HG03039 (cell line): Measurements from ENCODE around the gene USP22.

Experiments used
- ATAC-seq: cut with Tn5 transposase; IDR thresholded peaks from one replicate; pipeline ENCODE4 v1.9.1; 2021; ENCODE audit warnings: mild to moderate bottlenecking, moderate library complexity; ENCODE audit not compliant: unreplicated experiment

The USP22 gene

DNA sequence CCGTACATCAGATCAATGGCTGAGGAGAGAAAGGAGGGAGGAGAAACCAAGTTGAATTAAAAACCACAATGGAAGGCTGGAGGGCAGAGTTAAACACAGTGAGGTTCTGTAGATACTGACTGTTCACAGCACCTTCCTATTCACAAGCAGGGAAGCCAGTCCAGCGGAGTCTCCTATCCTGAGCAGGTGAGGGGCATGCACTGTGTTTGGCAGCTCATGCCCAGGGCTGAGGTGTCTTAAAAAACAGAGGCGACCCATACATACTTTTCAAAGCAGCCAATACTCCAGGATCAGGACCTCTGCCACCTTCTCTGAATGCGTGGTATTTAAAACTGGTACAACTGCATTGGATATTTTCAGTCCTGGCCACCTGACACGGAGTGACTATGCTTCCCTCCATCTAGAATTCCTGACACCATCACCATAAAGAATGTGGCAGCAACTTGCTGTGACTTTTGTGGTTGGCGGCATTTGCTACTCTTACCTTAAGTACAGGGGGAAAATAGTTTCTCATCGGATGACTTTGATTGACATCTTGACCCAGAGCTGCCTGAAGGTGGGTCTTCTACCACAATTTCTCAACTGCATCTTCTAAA lies 21.5 kb downstream of the USP22 start:
- ATAC-seq: no peak

DNA sequence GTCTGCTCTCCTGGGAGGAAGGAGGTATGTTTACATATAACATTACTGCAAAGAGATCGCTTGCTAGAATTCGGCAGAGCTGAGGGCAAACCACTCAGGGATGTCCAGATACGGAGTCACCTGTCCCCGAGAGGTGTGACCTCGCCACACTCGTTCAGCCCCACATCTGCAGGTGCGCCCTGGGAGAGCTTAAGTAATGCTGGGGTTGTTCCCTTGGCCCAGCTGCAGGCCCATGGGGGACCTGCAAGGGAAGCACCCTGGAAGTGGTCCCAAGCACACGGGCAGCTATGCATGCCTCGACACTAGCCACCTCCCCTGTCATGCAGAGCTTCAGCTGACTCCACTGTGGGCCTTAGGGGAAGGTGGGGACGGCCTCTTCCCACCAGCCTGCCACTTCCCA lies 22.2 kb downstream of the USP22 start:
- ATAC-seq: no peak

DNA sequence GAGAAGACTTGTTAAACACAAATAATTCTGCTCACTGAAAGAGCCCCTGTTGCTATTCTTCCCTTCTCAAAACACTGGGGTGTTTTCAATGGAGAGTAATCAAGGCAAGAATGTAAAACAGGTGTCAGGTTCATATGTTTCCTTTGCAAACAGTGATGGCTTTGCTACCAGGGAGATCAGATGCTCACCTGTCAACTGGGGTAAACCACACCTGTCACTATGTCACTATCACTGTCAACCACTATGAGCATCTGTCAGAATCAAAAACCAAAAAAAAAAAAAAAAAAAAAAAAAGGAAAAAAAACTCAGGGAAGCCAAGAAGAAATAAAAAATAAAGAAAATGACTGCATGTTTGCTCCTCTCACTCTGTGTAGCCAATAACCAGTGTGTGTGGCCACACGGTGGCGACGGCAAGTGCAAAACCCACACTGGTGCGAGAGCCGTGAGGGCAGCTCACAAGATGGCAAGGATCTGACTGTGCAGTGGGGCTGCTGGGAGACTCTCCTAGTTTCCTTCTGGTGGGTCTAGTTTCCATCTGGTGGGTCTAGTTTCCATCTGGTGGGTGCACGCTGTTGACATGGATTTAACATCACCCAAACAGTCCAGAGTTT lies 22.7 kb downstream of the USP22 start:
- ATAC-seq: no peak

DNA sequence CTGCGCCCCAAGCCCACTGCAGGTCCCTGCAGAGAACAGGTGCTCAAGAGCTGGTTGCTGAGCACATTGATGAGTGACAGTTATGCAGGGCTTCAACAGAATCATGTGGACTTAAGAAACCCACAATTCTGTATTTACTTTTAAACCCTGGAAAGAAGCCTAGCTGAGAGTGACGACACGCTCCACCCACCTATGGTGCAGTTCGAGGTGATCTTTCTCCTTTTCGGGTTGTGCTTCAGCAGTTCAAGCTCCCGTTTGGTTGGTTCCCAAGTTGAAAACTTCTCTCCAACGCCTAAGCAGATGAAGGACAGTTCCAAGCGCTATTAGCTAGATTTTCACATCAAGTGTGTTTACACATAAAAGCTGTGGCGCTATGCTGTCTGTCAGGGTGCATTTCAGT lies 23.9 kb downstream of the USP22 start:
- ATAC-seq: no peak

DNA sequence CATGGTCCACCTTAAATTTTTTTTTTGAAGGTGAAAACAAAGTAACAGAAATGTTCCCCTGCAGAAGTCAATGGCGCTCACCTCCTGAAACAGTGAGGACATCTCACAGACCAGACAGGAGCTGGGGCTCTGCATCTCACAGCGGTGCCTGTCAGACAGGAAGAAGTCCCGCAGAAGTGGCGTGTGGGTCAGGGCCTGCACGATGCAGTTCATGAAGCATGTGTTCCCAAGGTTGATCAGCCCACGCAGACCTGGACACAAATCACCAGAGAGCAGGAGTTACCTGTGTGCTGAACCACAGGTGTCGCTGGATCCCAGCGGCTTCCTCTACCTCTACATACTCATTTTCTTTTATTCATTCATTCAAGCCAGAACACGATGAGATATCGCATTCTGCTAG lies 24.9 kb downstream of the USP22 start:
- no peak for ATAC-seq

DNA sequence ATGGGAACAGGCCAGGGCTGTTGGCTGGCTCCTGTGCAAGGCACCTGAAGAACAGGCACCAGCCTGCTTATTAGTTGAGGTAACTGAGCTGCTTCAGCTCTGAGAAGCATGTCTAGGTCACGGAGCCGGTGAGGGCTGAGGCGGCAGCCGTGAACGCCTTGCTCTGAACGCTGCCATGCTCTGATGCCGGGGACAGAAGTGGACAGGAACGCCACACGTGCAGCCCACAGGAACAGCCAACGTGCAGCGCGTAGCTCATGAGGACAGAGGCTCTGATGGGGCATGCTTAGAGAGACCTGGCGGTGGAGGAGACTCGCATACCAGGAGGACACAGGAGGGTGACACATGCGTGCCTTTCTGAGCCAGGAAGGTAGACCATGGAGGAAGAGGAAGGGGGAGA lies 25.6 kb downstream of the USP22 start:
- no peak for ATAC-seq

DNA sequence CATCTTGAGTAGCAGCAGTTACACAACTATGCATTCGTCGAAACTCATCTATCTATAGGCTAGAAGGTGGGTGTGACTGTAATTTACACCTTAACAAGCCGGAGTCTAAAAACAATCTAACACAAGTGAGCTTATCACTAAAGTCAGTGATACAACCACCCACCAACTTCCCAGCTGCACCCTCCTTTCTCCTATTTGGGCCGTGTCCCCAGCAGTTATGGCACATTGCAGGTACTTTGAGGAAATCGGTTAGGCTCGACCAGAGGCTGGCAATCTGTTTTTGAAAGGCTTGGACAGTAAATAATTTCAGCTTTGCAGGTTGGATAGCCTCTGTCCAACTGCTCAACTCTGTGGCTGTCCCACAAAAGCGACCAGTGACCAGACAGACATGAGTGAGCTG lies 26.0 kb downstream of the USP22 start:
- no peak for ATAC-seq

DNA sequence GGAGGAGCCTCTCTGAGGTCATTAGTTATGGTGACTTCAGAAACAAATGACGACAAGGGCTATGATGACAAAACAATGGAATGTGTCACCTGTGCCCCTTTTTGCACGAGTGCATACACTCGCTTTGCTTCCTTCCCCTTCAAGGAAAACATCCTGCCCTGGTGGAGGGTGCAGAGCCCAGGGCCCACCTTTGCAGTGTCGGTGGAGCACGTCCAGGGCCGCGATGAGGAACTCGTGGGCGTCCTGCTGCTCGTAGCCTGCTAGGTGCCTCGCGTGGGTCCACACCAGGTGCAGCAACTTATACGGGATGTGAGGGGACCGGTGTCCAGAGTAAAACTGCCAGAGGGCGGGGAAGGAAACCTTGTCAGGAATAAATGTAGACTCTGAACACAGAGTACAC lies 27.2 kb downstream of the USP22 start:
- no peak for ATAC-seq

DNA sequence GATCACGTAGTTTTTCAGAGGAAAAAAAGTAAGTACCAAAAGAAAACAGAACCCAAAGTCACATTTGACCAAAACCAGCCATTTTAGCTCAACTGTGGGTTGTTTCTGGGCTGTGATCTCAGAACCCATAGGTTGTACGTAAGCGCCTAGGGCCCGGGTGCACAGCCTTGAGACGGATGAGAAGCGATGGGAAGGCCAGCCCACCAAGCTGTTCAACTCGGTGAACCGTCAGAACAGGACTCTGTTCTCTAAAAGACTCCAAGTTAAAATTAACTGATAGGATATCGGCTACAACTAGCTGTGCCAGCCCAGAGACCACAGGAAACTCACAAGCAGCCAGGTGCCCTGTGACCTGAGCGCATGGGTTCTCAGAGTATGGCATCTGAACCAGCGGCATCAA lies 28.3 kb downstream of the USP22 start:
- ATAC-seq: no peak

DNA sequence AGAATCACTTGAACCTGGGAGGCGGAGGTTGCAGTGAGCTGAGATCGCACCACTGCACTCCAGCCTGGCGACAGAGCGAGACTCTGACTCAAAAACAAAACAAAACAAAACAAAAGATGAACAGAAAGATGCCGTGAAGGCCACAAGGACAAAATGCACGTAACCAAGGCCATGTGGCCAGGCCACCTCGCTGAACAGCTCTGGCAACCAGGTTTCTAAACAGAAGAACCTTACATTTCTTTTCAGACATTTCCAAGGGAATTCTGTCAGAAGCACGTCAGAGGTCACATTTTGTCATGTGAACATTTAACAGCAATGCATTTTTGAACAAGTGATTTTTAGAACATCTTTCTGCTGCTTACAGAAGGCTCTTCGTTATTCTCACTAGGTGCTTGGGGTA lies 28.8 kb downstream of the USP22 start:
- no peak for ATAC-seq

DNA sequence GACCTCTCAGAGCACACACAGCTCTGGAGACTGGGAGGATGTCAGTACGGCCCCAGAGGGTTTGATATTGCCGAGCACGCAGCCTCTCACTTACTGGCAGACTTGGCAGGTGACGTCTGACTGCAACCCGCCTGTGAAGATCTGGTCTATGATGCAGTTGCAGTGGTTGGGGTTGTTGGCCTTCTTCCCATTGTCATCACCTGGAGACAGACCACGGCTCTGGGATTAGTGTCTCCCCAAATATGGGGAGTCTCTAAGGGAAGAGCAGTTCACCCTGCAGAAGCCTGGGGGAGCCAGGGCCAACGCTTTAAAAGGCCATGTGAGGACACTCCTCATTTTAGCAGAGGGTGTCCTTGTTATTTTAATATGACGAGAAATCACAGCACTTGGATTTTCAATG lies 30.1 kb downstream of the USP22 start:
- ATAC-seq: no peak

DNA sequence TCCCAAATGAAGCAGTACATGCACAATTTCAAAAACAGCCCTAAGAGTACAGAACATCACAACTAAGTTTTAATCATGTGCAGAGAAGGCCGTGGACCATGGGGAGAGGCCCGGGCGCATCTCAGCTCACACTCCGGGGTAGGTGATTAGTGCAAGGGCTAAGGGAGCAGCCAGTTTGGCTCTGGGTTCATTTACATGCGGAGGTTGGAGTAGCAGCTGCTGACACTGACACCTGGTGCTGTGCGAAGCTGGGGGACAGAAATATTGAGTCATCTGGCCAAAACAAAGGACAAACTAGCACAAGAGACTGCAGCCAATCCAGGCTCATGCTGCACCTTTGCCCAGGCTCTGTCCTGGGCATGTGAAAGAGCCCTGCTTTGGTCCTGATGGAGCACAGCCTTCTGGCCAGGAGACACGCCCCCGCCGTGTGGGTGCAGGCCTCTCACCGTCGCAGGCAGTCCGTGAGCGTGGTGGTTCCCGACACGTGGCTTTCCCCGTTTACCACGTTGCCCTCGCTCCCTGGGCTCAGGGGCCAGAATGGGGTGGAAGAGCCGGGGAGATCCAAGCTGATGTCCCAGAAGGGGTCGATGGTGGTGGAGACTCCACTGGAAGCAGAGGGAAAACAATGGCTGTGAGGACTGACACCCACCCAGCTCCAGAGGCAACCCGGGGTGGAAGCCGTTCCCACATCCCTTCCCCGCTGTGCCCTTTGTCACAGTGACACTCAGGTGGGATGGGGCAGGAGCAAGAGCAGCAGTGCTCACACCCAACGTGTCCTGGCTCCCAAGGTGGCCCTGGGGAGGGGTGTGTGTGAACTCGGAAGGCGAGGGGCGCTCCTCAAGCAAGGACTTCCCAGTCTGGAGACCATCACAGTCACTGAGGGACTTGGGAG lies 31.9 kb downstream of the USP22 start:
- ATAC-seq: no peak

DNA sequence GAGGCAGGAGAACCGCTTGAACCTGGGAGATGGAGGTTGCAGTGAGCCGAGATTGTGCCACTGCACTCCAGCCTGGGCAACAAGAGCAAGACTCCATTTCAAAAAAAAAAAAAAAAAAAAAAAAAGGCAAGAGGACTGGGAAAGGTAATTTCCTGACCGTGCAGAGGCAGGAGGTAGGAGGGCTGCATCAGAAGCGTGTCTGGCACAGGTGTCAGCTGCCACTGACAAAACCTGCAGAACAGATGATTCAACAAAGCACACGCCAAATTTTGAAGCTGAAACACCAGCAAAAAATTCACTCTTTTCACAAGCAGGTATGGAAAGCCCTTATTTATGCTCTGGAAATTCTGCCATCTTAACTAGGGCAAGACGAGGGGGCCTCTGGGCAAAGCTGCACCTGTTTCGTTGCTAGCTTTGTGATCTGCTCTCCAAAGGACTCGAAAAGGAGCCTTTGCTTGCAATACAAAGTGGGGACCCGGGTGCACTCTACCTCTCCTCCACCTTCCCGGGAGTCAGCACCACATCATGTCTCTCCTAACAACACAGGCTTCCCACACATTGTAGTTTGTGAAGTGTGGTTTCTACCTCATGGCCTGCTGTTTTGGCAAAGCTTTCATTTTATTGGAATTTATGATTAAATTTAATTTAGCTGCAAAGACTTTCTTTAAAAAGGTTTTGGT lies 33.7 kb downstream of the USP22 start:
- ATAC-seq: no peak

DNA sequence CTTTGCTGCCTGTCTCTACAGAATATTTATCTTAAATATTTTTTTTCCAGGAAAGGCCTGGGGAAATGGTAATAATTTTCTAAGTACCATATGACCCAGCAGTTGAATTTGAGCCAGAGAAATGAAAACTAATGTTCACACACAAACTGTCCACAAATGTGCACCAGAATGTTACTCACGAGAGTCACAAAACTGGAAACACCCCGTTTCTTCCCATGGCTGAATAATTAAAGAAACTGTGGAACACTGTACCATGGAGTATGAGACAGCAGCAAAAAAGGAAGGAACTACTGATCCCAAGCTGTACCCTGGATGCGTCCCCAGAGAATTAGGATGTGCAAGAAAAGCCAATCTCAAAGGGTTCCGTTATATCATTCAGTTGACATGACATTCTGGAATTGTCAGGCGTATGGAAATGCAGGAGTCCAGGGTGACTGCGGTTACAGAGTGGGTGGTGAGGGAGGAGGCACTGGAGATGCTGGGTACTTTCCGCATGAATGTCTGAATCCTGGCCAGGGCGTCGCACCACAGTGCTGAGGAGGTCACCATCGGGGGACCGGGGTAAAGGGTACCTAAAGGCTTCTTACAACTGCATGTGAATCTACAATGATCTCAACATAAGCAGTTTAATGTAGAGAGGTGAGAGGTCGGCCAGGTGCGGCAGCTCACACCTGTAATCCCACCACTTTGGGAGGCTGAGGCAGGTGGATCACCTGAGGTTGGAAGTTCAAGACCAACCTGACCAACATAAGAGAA lies 34.5 kb downstream of the USP22 start:
- ATAC-seq: no peak

DNA sequence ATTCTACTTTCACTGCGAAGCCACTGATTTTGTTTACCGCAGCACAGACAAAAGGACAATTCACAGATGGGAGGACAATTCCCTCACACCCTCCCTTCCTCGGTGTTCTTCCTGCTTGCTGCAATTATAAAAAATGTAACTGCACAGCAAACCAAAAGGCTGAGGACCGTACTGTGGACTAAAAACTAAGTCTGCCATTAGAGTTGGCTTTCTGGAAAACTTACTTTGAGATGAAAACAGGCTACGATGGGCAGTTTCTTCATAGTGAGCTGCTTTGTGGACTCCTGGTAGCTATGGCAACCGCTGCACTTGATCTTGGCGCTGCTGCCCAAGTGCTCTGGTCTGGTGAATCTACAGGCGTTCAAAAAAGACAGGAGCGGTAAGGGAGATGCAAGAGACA lies 35.2 kb downstream of the USP22 start:
- no peak for ATAC-seq

DNA sequence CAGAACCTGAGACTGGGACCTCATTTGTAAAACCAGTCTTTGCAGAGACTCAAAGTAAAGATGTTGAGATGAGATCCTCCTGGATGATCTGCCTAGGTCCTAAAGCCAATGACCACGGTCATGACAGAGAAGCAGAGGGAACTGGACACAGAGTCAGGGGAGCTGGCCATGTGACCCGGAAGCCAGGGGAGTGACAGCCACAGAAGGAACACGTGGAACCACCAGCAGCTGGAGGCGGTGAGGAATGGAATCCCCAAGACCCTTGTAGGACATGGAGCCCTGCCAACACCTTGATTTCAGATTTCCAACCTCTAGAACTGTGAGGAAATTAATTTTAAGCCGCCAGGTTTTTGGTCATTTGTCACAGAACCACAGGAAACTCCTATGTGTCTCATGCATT lies 37.0 kb downstream of the USP22 start:
- no peak for ATAC-seq

DNA sequence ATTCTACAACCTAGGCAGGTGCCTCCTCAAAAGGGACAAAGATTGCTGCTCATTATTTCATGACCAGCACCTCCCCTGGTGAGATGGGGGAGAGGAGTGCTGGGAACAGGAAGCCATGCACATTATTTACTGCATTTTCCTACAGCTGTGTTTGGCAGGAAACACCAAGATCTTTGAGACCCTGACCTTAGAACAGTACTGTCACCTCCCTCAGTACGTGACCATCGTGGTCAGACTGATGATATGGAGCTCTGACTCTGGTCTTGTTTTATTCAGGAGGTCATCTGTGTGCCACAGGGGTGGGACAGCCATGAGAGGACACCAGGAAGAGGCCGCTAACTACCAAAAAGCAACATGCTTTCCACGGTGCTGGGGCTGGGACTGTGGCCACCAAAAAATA lies 37.4 kb downstream of the USP22 start:
- no peak for ATAC-seq

DNA sequence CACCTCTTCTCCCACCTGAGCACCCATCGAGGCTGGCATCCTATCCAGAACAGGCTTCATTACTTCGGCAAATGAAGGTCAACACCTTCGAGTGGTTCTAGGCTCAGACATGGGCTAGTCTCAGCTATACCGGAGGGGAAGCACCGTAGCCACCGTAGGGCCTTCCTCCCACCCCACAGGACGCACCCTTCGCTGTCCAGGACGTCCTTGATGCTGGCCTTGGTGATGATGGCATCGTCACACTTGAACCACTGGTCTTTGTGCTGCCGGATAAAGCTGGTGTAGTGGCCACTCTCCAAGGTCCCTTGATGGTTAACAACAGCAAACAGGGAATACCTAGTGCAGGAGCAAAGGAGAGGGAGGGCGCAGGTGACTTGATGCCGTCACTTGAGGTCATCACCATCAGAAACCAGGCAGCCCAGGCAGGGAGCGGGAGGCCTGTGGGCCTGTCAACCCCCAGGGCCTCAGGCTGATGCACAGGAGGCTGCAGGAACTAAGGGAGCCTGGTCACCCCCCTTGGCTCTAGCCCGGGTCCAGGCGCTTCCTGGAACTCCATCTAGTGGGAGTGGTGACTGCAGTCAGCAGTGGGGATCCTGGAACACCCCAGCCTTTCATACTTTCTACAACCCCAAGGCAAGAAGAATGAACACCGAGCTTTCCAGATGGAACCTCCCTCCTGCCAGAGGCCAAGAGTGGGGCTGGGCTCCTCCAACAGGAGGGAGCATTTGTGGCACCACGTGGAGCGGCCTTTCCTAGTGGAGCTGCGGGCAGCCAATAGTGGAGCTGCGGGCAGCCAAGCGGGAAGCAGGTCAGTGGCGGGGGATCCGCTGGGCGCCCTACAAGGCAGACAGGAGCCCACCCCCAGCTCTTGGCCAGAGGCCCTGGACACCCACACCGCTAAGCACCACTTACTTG lies 38.5 kb downstream of the USP22 start:
- no peak for ATAC-seq

DNA sequence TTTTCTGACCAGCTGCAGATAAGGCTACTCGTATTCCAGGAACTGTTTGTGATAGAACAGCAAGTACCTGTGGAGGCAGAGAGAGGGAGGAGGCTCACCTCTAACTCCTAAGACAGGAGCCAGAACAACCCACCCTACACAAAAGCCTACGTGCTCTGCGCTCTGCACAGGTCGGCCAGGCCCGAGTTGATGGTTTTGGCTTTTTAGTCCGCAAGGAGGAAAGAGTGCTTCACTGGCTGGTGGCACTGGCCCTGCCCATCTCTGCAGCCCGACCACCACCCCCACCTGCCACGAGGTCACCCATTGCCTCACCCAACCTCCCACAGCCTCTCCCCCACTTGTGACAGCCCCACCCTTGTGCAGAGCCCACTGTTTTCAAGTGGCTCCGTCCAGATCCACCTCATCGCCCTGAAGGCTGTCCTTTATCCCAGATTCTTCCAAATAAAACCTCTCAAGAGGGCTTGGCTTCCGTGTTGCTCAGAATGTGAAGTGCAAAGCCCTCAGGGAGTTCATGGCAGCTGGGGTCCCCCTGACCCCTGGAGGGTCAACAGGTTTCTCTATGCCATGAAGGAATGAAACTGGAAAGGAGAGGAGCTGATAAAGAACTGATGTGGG lies 39.7 kb downstream of the USP22 start:
- no peak for ATAC-seq
